Epithelial cell of proximal tubule (primary cell): Measurements from ENCODE around the gene MYLK4. TPM values are rescaled to one million over a fixed set of nuclear protein-coding genes. Genes with fewer than 3 reads are reported as not detected.

ENCODE experiments used
- DNase-seq: peaks from one replicate; pipeline ENCODE4 v3.0.0-alpha.2; 2011; ENCODE audit warnings: low read depth
- H3K4me3 ChIP-seq: 2 replicates; pipeline ENCODE4 v1.5.1; 2011; ENCODE audit warnings: low read depth, mild to moderate bottlenecking, low read length
- total RNA-seq: library from RNA; depleted of rRNA; stranded (reverse); fragments of >200 nt; gene quantifications from 2 replicates; pipeline ENCODE4 v1.2.3, GENCODE V29; 2015
- TF ChIP-seq, protein P1 (sequence below): conservative IDR thresholded peaks from 2 replicates; pipeline ENCODE4 v1.5.1; 2012; ENCODE audit warnings: low read depth, mild to moderate bottlenecking, low read length

MYLK4 gene
- total RNA-seq, 1 donor from 2014 or later, result 0.46 TPM

DNA sequence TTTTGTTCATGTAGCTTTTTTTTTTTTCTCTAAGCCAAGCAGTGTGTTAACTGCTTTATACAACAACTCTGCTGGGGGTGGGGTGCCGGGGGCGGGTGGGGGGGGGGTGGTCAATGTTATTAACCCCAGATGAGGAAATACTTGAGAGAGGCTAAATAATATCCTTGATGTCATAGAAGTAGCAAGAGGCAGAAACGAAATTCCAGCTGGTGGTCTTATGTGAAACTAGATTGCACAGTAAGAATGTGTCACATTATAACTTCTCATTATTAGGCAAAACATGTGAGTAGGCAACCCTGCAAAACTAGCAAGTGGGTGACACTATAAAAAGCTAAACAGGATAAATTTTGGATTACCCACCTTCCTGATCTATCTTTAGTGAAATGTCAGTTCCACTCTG, 12.8 kb downstream of the MYLK4 start:
- no peak overlapping the region for H3K4me3 ChIP-seq
- no peak for DNase-seq
- TF ChIP-seq, protein P1, sequence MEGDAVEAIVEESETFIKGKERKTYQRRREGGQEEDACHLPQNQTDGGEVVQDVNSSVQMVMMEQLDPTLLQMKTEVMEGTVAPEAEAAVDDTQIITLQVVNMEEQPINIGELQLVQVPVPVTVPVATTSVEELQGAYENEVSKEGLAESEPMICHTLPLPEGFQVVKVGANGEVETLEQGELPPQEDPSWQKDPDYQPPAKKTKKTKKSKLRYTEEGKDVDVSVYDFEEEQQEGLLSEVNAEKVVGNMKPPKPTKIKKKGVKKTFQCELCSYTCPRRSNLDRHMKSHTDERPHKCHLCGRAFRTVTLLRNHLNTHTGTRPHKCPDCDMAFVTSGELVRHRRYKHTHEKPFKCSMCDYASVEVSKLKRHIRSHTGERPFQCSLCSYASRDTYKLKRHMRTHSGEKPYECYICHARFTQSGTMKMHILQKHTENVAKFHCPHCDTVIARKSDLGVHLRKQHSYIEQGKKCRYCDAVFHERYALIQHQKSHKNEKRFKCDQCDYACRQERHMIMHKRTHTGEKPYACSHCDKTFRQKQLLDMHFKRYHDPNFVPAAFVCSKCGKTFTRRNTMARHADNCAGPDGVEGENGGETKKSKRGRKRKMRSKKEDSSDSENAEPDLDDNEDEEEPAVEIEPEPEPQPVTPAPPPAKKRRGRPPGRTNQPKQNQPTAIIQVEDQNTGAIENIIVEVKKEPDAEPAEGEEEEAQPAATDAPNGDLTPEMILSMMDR, result no peak

DNA sequence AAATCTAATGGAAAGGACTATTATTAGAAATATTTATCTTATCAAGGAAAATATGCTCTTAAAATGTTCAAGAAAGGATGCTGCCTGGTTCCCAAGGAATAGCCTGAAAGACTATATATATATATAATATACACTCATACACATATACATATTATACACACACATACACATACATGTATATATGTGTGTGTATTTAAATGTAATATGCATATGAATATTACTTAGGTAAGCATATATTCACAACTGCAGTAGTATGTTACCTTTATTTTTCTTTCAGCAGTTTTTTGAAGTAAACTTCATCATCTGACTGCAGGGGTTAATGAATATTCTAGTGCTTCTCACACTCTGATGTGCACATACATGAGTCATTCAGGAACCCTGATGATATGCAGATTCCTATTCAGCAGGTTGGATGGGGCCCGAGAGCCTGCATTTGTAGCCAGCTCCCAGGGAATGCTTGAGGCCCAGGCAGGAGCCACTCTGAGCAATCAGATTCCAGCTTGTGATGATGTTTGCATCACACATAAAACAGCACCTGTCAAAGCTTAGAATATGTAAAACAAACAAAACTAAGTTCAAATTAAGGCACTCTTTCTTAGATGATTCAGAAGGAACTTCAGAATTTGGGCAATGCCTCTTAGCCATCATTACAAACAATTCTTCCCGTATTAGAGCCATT, 16.1 kb downstream of the MYLK4 start:
- TF ChIP-seq, protein P1, result no peak
- no peak for DNase-seq
- no peak overlapping the region for H3K4me3 ChIP-seq

DNA sequence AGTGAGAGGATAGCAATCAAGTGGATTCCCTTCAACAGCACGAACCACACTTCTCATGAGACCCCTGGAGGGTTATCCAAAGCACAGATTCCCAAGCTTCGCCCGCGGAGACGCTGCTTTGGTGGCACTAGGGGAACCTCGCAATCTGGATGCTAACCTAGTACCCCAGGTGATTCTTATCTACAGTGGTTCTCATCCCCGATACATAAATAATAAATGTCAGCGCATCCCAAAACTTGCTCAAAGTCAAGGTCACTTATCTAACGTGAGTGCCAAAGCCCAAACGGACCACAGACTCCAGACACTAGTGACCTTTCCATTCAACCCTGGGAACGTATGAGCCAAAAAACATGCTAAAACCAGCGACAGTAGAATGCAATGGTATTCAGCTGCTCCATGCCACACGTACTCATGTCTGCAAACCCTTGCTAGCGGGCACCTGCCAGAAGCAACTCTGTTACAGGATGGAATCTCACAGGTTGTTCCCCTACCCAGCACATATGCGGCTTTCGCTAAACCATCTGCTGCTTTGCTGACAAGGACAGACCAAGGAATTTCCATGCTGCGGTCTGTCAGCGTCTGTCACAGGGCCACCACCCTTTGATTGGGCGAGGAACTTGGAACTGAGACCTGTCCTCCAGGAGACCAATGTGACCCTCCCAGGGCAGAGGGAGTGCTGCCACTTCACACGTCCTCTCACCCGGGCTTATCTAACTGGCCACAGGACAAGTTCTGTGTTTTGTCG, 16.8 kb downstream of the MYLK4 start:
- DNase-seq, result no peak
- no peak overlapping the region for H3K4me3 ChIP-seq
- TF ChIP-seq, protein P1, result no peak

DNA sequence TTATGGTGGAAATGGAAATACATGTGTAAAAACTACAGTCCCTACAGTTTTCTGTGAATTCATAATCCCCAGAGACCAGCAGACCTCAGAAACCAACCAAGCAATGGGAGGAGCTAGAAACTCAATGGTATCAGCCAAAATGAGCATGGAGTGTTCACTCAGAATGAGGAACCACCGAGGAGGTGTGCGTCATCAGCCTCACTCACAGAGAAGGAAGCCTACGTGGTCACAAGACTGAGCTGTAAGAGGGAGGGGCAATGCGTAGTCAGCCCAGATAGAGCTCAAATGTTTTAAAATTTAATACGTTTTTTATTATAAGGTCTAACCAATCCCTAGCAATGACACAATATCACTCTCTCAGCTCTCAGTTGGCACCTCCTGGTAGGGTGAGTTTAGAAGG, 17.4 kb downstream of the MYLK4 start:
- no peak overlapping the region for H3K4me3 ChIP-seq
- TF ChIP-seq, protein P1, result no peak
- no peak for DNase-seq

DNA sequence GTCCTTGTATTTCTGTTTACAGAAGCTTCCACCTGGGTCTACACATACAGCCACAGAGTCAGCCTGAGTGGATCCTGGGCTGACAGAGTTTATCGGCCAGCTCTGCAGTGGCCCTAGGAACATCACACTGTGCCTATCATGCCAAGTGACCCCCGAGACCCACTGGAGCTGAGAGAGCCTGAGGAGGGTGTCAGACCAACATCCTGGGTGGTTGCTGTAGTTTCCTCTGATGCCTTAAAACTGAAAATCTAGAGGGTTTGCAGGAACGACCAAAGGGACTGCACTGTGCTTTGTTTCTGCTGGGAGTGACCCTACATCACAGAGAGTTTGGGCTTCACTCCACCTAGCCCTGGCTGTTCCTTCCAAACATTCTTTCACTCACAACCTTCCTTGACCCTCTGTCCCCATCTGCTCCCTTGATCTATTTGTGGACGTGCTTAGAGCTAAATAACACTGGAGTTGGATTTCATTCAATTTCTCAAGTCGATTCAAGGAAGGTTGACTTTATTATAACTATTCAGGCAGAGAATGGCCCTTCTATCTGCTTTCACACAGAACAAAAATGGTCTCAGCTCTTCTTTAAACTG, 18.1 kb downstream of the MYLK4 start:
- no peak for DNase-seq
- TF ChIP-seq, protein P1, result no peak
- H3K4me3 ChIP-seq, result no peak overlapping the region

DNA sequence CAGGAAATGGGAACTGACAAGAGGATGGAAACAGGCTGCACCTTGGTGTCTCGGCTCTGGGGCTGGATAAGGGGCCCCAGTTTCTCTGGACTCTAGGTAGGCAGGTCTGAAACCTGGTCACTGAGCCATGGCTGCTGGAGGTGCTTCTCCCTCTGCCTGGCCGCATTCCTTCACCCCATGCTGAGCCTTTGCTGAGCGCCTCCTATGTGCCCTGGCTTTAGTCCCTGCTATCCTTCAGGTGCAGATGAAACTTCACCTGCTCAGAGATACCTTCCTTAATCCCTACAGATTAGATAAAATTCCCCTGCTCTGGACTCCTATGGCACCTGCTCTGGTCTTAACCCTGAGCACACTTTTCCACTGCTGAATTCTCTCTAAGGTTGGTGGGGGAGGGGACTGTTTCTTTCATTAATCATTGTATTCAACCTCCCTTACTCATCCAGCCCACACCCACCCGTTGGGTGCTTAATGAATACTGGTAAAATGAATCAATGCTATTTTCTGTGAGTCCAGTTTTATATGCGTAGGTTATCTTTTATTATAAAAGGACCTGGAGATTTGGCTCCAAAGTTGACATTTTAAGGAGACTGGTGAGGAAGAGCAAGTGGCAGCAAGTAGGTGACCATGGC, 19.3 kb downstream of the MYLK4 start:
- no peak for DNase-seq
- no peak overlapping the region for H3K4me3 ChIP-seq
- TF ChIP-seq, protein P1, result no peak
